OCI-LY1 (cell line): Measurements from ENCODE around the gene A2ML1.

Source experiments
- H2AFZ ChIP-seq: fragments of 200-600 bp; sonication (generic), shearing (Covaris generic); 2 replicates; pipeline ENCODE4 v1.6.0; 2014; ENCODE audit warnings: antibody characterized with exemption, mild to moderate bottlenecking, low read length
- H3F3A ChIP-seq: fragments of 200-600 bp; sonication (generic), shearing (Covaris generic); 2 replicates; pipeline ENCODE4 v1.6.0; 2014; ENCODE audit warnings: mild to moderate bottlenecking, antibody characterized with exemption, low read length, moderate library complexity; ENCODE audit not compliant: insufficient read depth
- H3K27ac ChIP-seq: fragments of 200-600 bp; sonication (generic); 2 replicates; pipeline ENCODE4 v1.5.1; 2014; ENCODE audit warnings: low read length, mixed run types, mild to moderate bottlenecking, low read depth; ENCODE audit not compliant: poor library complexity, severe bottlenecking
- H3K27me3 ChIP-seq: fragments of 200-600 bp; sonication (generic); 2 replicates; pipeline ENCODE4 v1.6.0; 2014; ENCODE audit warnings: antibody characterized with exemption, mild to moderate bottlenecking, low read length, moderate library complexity; ENCODE audit not compliant: insufficient read depth
- H3K36me3 ChIP-seq: fragments of 200-600 bp; sonication (generic); 2 replicates; pipeline ENCODE4 v1.6.1; 2014; ENCODE audit warnings: mild to moderate bottlenecking, antibody characterized with exemption, low read length, moderate library complexity, mixed read lengths; ENCODE audit not compliant: insufficient read depth
- H3K4me1 ChIP-seq: fragments of 200-600 bp; sonication (generic); 2 replicates; pipeline ENCODE4 v1.5.1; 2014; ENCODE audit warnings: mild to moderate bottlenecking, low read length, moderate library complexity; ENCODE audit not compliant: insufficient read depth, severe bottlenecking
- H3K4me2 ChIP-seq: fragments of 200-600 bp; sonication (generic), shearing (Covaris generic); 2 replicates; pipeline ENCODE4 v1.6.1; 2014; ENCODE audit warnings: low read length
- H3K4me3 ChIP-seq: fragments of 200-600 bp; sonication (generic); 2 replicates; pipeline ENCODE4 v1.5.1; 2014; ENCODE audit warnings: low read length, low read depth, mild to moderate bottlenecking, mixed read lengths; ENCODE audit not compliant: poor library complexity, severe bottlenecking
- H3K79me2 ChIP-seq: fragments of 200-600 bp; shearing (Covaris generic); 2 replicates; pipeline ENCODE4 v1.6.1; 2016; ENCODE audit warnings: mixed run types, low read length, mixed read lengths; ENCODE audit not compliant: insufficient read depth
- H3K9ac ChIP-seq: fragments of 200-600 bp; sonication (generic), shearing (Covaris generic); 2 replicates; pipeline ENCODE4 v1.6.1; 2014; ENCODE audit warnings: mild to moderate bottlenecking, low read length, mixed read lengths
- H3K9me2 ChIP-seq: fragments of 200-600 bp; sonication (generic), shearing (Covaris generic); 2 replicates; pipeline ENCODE4 v1.6.1; 2014; ENCODE audit warnings: low read depth, mild to moderate bottlenecking, low read length, mixed read lengths
- H3K9me3 ChIP-seq: fragments of 200-600 bp; shearing (Covaris generic); 2 replicates; pipeline ENCODE4 v1.6.1; 2014; ENCODE audit warnings: low read length, mixed read lengths
- H4K20me1 ChIP-seq: fragments of 200-600 bp; sonication (generic), shearing (Covaris generic); 2 replicates; pipeline ENCODE4 v1.6.0; 2016; ENCODE audit warnings: mild to moderate bottlenecking, low read length; ENCODE audit not compliant: insufficient read depth
- CTCF ChIP-seq: fragments of 200-600 bp; sonication (generic), shearing (Covaris generic); IDR thresholded peaks from 2 replicates; pipeline ENCODE4 v1.5.1; 2017; ENCODE audit warnings: mild to moderate bottlenecking, antibody characterized with exemption, low read length, moderate library complexity, mixed read lengths
- EZH2 ChIP-seq: fragments of 200-600 bp; sonication (generic), shearing (Covaris generic); IDR thresholded peaks from 2 replicates; pipeline ENCODE4 v1.8.0; 2017; ENCODE audit warnings: borderline replicate concordance, mixed run types, mild to moderate bottlenecking, antibody characterized with exemption, low read length, moderate library complexity, mixed read lengths

A2ML1 gene

DNA sequence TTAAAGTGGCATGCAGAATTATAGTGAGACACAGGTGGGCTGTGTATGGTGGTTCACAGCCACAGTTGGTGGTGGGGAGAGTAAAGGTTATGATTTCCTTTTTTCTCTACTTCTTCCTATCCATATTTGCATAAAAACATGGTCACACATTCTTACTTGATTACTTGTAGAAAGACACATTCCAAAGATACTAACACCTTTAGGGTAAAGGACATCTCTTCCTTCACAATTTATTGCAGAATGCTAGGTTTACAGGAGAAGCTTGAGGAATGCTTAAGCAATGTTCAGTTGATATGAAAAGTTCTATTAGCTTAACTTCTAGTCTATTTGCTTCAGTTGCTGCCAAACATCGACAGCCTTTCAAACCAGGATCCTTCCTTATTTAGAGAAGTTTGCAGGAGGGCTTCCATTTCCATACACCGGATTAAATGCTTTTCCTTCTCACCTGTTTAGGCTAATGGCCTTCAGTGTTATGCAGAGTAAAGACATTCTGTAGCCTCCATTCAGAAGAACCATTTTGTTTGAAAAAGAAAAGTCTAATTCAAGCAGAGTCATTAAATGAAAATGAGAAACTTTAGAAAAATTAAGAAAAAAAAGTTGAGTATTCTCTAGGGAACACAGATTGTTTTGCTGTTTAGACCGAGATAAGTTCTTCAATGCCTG, 89.3 kb downstream of the A2ML1 start:
- Histone ChIP-seq H3K4me2 (no peak overlapping the region), H3K4me3 (no peak overlapping the region), H3F3A (peaks cover 7% of the 10 kb centered on the region; the same call in 1 of the 2 replicates), H4K20me1 (no peaks in the 10 kb centered on the region), H3K4me1 (peaks cover 42% of the 10 kb centered on the region), H3K36me3 (no peaks in the 10 kb centered on the region), H3K27ac (peak overlapping the region; percentile 8), H3K9me3 (no peaks in the 10 kb centered on the region), H2AFZ (no peak overlapping the region), H3K79me2 (0 out of 2 replicates have a peak, but pooled peaks cover 6% of the 10 kb centered on the region), H3K9ac (no peak overlapping the region), H3K27me3 (no peaks in the 10 kb centered on the region), H3K9me2 (no peaks in the 10 kb centered on the region)
- no peak for TF ChIP-seq CTCF
- TF ChIP-seq EZH2, result no peak

- H3K79me2 ChIP-seq, result 0 out of 2 replicates have a peak, but pooled peaks cover 6% of the 10 kb centered on the region
- H3K4me1 ChIP-seq, result peaks cover 45% of the 10 kb centered on the region
- H3K9ac ChIP-seq, result no peak overlapping the region; the same call in 1 of the 2 replicates
- no peaks in the 10 kb centered on the region for H3K9me2 ChIP-seq
- no peak for TF ChIP-seq EZH2
- TF ChIP-seq CTCF, result peak; percentile 40; the same call in 1 of the 2 replicates
- H3K36me3 ChIP-seq, result no peaks in the 10 kb centered on the region
- H3K4me3 ChIP-seq, result no peak overlapping the region
- 0 out of 2 replicates have a peak overlapping the region, but pooled peaks have one; percentile 27 for H2AFZ ChIP-seq
- peaks cover 7% of the 10 kb centered on the region; the same call in 1 of the 2 replicates for H3F3A ChIP-seq
- H3K4me2 ChIP-seq, result peak overlapping the region; percentile 60; the same call in 1 of the 2 replicates
- no peaks in the 10 kb centered on the region for H3K27me3 ChIP-seq
- H4K20me1 ChIP-seq, result no peaks in the 10 kb centered on the region
- no peaks in the 10 kb centered on the region for H3K9me3 ChIP-seq
- peak overlapping the region; percentile 27 for H3K27ac ChIP-seq
Observed at GRCh38 chr12:8912914-8913313, 90.5 kb downstream of the A2ML1 start.

GRCh38 chr12:8913702-8914032, 91.2 kb downstream of the A2ML1 start:
- H3K9me3 ChIP-seq, result no peaks in the 10 kb centered on the region
- H3K9me2 ChIP-seq, result no peaks in the 10 kb centered on the region
- no peak for TF ChIP-seq EZH2
- no peak for TF ChIP-seq CTCF
- H3K27ac ChIP-seq, result peak overlapping the region; percentile 27
- H3K4me1 ChIP-seq, result peaks cover 45% of the 10 kb centered on the region
- H3F3A ChIP-seq, result peaks cover 7% of the 10 kb centered on the region; the same call in 1 of the 2 replicates
- no peaks in the 10 kb centered on the region for H4K20me1 ChIP-seq
- 0 out of 2 replicates have a peak, but pooled peaks cover 6% of the 10 kb centered on the region for H3K79me2 ChIP-seq
- peak overlapping the region; percentile 60 for H3K4me2 ChIP-seq
- peaks cover 4% of the 10 kb centered on the region; the same call in 1 of the 2 replicates for H3K36me3 ChIP-seq
- no peaks in the 10 kb centered on the region for H3K27me3 ChIP-seq
- no peak overlapping the region for H2AFZ ChIP-seq
- peak overlapping the region; percentile 50 for H3K9ac ChIP-seq
- H3K4me3 ChIP-seq, result peak overlapping the region; percentile 73
